GM21529 (cell line): ENCODE data around the gene DNAJB1.

Source experiments
- ATAC-seq: cut with Tn5 transposase; IDR thresholded peaks from one replicate; pipeline ENCODE4 v1.9.1; 2021; ENCODE audit not compliant: unreplicated experiment

The DNAJB1 gene

DNA sequence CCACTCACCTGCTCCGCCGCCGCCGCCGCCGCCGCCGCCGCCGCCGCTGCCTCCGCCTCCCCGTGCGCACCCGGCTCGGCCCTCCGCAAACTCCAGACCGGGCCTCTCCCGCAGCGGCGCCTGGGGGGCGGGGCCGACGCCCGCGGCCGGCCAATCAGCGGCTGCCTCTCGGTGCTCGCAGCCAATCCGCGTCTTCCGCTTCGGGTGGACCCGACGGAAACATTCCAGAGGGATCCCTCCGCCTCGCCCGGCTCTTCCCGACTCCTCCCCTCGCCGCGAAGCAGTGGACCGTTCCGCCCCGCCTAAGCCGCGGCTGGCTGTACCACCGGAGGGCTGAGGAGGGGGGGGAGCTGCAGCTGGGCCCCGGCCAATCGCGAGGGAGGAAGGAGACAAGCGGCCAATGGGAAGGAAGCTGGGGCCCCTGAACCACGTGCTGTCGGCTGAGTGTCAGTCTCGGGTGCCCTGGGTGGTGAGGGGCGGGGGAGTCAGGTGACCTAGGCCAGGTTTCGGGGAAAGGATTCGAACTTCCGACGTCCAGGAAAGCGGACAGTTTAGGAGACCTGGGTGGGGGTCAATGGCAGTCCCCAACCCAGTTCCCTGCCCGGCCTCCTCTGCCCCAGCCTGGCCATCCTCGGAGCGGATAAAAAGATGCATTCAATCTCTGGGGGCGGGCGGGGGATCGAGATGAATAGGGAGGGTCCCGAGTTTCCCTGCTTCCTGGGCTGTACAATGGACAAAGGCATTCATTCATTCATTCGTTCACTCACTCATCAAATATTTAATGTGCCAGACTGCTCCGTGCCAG is 22.0 kb downstream of the DNAJB1 start, which contains the start of gene GIPC1:
Gene GIPC1, minus strand, starts transcription at position 99 of the 805 bp plus-strand sequence. CDS start 13,151 bp downstream, outside the sequence.
- ATAC-seq, result peak; percentile 57

- ATAC-seq, result no peak
These were observed 22.5 kb downstream of the DNAJB1 start for GRCh38 chr19:14495672-14496028.

DNA sequence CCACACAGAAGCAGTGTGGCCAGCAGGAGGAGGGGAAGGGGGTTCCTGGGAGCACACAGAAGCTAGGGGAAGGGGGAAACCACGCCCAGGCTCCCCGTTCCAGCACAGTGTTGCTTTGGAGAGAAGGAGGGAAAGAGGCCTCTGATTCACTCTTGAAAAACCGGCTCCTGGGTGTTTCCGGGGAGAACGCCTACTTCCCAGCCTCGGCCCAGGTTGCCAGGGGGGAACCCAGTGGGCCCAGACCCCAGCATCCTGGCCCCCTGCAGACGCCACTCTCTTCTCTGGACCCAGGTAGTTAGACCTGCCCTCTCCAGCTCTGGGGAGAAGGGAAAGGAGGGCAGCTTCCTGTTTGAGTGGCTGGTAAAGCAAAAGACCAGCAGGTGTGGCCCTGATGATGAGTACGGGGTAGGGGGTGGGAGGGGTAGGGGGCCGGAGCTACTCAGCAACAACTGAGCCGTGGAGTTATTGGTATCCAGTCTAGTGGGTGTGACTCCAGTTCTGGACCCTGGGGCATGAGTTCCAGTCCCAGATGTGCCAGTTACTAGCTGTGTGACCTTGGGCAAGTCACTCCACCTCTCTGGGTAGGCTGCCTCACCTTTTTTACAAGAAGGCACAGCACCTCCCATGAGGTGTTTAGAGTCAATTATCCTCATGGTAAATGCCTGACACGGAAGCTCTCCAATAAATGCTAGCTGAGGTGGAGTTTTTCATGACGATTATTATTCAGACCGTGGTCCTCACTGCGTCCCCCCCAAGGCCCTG is 23.1 kb downstream of the DNAJB1 start:
- ATAC-seq, result no peak

GRCh38 chr19:14494411-14494810 is 23.8 kb downstream of the DNAJB1 start:
- no peak for ATAC-seq

- ATAC-seq, result no peak
These were observed 25.4 kb downstream of the DNAJB1 start for GRCh38 chr19:14492756-14493337.

DNA sequence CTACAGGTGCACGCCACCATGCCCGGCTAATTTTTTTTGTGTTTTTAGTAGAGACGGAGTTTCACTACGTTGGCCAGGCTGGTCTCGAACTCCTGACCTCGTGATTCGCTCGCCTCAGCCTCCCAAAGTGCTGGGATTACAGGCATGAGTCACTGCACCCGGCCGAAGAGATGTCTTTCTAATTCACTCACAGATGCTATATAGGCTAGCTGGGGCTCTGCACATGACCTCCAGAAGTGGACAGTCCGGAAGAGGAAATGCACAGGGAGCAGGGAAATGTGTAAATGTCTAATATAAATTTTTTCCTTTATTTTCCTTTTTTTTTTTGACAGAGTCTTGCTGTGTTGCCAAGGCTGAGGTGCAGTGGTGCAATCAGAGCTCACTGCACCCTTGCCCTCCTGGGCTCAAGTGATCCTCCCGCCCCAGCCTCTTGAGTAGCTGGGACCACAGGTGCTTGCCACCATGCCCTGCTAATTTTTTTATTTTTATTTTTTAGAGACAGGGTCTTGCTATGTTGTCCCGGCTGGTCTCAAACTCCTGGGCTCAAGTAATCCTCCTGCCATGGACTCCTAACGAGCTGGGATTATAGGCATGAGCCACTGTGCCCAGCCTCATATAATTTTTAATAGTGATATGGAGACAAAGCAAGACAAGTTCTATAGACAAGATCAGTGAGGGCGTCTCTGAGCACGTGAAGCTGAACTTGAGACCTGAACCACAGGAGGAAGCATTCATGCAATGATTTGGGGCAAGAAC is 30.6 kb downstream of the DNAJB1 start:
- ATAC-seq, result no peak

DNA sequence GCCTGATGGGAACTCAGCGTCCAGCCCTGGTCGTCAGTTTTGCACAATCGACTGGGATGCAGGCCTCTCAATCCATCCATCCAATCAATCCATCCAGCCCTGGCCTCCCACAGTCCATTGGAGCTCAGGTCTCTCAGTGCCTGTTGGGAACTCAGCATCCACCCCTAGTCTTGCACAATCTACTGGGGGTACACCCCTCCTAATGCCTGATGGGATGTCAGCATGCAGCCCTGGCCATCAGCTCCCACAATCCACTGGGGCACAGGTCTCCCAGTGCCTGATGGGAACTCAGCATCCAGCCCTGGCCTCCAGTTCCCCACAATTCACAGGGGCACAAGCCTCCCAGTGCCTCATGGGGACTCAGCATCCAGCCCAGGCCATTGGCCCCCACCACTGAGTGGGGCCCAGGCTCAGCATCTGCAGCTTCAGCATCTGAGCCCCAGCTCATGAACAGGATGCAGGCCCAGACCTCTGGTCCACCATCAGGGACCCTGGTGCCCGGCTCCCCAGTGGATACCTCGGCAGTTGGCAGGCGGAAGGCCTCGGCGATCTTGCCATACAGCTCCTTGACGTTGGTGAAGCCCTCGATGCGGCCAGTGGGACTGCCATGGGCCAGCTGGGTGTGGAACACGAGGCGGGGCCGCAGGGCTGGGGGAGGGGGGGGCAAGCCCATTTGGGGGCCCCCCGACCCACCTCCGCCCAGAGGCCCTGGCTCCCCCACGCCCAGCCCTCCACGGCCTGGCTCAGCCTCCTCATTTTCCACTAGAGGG is 35.8 kb downstream of the DNAJB1 start:
- no peak for ATAC-seq

DNA sequence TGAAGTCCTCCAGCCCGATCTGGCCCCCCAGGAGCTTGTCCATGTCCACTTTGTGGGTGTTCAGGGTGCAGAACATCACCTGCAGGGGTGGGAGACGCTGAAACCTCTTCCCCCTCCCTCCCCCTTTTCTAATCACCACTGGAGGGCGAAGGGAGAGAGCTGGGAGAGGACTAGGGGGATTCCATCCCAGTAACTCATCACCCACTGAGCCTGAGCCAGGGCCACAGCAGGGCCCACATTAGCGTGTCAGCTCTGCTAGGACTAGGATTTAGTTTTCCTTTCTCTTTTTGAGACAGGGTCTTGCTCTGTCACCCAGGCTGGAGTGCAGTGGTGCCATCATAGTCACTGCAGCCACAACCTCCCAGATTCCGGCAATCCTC is 37.5 kb downstream of the DNAJB1 start:
- no peak for ATAC-seq

DNA sequence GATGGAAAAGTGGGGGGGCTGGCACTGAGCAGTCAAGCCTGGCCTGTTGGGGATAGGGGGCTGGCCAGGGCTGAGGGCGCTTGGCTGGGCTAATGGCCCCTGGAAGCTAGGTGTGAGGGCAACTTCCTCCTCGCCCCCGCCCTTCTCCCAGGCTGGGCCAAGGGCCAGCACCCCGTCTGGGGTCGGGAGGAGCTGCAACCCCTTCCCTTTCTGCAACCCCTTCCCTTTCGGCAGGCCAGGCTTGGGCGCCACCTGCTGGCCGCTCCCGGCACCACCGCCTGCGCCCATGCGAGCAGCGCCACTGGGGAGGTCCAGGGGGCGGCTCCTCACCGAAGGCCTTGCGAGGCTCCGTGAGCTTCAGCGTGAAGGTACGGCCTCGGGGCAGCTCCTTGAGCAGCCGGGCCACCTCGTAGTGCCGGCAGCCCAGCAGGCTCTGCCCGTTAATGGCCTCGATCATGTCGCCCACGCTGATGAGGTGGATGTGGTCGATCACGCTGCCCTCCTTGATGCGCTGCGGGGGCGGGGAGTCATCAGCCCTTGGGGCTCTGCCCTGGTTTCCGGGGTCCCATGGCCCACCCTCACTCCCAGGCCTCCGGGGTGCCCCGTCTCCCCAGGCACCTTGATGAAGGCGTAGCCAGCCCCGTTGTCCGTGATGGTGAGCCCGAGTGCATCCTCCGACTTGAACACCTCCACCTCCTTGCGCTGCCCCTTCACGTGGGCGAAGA is 38.1 kb downstream of the DNAJB1 start:
- no peak for ATAC-seq

GRCh38 chr19:14479309-14479974 is 38.8 kb downstream of the DNAJB1 start:
- no peak for ATAC-seq

- ATAC-seq, result no peak
These were observed 40.1 kb downstream of the DNAJB1 start for GRCh38 chr19:14478113-14478545.

GRCh38 chr19:14477418-14478112 is 40.6 kb downstream of the DNAJB1 start:
- no peak for ATAC-seq

GRCh38 chr19:14476673-14477401 is 41.4 kb downstream of the DNAJB1 start:
- ATAC-seq, result no peak

GRCh38 chr19:14476327-14476672 is 41.9 kb downstream of the DNAJB1 start:
- no peak for ATAC-seq

GRCh38 chr19:14475251-14476073 is 42.7 kb downstream of the DNAJB1 start, which contains the start of gene PTGER1:
Gene PTGER1 (minus strand): TSS chr19:14475354. CDS start chr19:14474320, 1,034 bp downstream.
- ATAC-seq, result no peak

DNA sequence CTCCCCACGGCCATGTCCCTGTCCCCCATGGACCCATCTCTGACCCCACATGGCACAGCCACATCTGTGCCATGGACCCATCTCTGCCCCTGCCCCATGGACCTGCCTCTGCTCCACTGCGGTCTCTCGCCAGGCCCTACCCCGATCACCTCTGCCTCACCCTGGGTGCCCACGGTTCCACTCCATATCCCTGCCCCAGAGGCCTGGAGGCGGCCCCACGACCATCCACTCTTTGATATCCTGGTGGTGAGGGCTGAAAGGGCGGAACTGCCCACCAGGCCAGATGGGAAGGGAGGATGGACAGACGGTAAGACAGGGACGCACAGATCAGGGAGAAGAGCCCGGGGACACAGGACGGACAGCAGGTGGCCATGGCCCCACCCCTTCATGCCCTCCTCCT is 43.4 kb downstream of the DNAJB1 start:
- ATAC-seq, result no peak

GRCh38 chr19:14473978-14474578 is 44.1 kb downstream of the DNAJB1 start:
- no peak for ATAC-seq
